HG03558 (cell line): Measurements from ENCODE around the gene LGALS8.

Source experiments
- ATAC-seq: cut with Tn5 transposase; IDR thresholded peaks from one replicate; pipeline ENCODE4 v1.9.1; 2021; ENCODE audit warnings: moderate number of reproducible peaks; ENCODE audit not compliant: unreplicated experiment; ENCODE audit errors: extremely low read depth

LGALS8 gene

DNA sequence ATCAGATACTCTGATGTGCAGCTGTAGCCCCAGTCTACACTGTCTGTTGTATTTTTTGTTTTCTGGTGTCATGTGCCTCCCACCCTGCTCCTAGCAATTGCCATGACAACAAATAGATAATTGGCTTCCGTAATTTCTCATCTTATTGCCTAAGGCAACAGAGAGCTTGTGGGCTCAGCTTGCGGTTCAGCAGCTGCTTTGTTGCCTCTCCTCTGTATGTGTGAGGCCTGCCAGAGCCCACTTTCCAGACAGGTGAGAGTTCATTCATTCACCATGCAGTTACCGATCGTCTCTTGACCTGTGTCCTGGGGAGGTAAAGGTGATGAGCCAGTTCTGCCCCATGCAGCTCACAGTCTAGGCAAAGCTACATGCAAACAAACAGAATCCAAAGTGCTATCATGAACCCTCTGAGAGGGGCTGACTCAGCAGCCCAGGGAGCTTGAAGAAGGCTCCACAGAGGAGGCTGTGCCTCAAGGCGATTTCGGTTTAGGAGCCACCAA lies 11.9 kb downstream of the LGALS8 start:
- ATAC-seq, result no peak

DNA sequence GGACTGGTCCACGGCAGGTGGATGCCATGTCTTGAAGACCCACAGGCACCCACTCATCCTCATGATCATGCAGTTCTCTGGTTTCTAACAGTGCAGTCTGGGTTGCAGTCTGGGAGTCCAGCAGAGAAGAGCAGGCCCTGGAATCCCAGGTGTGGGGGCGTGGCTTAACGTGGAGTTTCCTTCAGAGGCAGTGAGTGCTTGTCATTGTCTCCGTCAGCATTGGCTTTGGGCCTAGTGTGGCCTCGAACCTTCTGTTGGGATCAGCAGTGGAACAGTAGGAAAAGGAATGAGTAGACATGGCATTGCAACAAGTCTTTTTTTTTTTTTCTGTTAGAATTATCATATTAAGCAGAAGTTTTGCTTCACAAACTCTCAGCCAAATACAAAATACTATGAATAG lies 12.8 kb downstream of the LGALS8 start:
- no peak for ATAC-seq

DNA sequence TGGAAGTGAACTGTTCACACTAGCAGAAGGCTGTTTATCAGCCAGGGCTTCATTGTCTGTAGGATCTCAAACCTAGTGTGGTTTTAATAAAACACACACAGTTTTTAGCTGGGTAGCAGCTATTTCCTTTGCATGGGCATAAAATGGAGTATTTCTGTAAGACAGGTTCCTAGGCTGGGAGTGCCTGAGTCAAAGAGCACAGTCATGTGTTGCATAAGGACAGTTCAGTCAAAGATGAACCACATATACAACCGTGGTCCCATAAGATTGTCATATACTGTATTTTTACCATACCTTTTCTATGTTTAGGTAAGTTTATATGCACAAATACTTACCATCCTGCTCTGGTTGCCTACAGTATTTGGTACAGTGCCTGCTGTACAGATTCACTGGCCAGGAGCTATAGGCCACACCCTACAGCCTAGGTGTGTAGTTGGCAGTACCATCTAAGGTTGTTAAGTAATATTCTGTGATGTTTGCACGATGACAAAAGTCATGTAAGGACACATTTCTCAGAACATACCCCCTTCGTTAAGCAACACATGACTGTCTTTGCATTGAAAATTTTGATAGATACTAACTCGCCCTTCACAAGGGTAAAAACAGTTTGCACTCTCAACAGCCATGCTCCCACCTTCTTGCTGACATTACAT lies 17.2 kb downstream of the LGALS8 start:
- ATAC-seq, result no peak

DNA sequence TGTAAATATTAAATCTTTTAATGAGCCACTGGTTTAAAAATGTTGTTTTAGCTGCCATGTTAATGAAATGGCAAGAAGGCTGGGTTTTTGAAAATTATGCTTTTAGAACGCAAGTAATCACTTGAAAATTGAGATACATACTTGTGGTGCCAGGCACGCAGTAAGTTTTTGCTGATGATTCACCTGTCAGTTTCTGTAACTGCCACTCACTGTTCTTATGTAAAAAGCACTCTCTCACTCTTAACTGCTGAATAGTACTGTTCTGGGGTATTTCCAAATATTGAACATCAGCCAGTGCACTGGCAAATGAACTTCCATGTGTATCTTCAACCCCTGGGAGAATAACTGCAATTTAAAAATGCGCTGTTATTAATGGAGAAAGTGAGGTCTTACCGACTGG lies 17.9 kb downstream of the LGALS8 start:
- ATAC-seq, result no peak

DNA sequence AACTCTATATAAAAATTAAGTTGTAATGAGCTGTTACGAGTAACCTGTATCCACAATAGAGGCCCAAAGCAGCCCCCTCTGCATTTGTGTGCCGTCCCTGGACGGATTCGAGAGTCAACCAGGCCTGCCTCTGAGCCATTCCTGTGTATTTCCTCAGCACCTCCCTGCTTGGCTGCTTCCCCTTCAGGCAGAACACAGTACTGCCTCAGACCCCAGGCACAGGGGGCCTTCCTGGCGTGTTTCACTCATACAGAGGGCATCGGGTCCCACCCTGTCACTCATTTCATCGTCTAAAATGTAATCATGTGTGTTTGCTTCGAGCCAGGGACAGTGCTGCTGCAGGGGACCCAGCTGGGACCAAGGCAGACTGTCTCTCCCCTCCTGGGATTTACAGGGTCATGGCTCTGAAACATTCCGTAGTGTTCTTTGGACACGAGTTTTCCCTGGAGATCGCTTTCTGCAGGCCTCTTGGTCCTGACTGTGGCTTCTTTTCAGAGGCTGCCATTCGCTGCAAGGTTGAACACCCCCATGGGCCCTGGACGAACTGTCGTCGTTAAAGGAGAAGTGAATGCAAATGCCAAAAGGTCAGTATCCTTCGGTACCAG lies 19.4 kb downstream of the LGALS8 start:
- ATAC-seq, result no peak

DNA sequence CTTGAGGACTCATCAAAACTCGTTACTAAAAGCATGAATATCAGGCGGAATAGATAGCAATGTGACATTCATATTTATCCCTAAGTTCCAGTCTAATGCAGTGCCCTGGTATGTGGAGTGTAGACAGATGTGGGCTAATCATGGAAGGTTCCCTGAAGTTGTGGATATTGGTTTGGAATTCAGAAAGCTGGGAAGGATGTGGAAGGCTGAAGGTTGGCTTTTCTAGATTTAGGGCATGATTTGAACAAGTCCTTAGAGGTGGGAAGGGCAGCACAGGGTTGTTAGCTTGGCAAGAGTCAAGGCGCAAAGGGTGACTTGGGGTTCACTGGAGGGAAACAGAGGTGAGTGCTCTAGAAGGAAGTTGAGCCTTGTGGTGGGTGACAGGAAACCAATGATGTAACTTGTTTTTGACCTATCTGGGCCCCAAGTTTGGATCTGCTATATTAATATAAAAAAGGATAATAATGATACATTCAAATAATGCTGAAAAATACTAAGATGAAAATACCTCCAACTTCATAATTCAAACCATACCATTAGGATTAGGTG lies 21.9 kb downstream of the LGALS8 start:
- ATAC-seq, result no peak

DNA sequence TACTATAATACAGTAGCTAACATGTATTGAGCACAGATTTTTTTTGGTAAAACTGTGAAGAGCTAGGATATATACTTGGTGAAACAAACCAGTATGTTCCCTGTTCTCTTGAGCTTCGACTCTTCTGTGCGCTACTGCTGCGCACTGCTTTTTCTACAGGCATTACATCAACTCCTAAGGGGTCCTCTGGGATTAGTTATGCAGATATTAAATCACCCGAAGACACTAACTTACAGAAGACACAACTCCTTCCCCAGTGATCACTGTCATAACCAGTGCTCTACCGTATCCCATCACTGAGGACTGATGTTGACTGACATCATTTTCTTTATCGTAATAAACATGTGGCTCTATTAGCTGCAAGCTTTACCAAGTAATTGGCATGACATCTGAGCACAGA lies 24.7 kb downstream of the LGALS8 start:
- no peak for ATAC-seq

DNA sequence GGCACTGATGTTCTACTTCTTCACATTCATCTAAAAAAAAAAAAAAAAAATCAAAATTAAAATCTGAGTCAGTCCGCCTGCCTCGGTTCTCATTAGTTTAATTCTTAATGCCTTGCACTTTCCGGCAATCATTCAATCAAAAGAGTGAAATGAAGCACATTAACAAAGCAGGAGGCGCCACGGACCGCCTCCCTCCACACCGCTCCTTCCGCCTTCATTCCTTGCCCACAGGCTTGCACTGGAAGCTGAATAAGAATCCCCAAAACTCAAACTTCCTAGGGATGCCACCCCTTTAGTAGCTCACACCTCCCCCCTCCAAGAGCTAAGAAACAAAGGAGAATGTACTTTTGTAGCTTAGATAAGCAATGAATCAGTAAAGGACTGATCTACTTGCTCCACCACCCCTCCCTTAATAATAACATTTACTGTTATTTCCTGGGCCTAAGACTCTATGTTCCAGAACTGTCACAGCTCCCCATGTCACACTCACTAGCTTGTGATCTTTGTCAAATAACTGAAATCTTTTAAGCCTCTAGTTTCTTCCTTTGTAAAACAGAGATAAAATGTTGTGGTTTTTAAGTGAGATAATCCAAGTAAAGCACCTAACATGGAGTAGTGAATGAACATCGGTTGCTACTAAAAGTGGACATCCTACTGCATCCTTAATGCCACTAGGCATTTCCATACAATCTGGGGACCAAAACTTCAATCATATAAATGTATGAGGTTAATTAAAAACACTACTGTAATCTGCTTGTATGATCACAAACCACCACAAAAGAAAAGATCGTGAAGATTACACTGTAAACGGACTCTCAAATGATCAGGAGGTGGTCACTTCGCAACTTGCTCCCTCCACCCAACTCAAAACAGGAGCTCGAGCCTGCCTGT lies 27.4 kb downstream of the LGALS8 start:
- ATAC-seq, result no peak

DNA sequence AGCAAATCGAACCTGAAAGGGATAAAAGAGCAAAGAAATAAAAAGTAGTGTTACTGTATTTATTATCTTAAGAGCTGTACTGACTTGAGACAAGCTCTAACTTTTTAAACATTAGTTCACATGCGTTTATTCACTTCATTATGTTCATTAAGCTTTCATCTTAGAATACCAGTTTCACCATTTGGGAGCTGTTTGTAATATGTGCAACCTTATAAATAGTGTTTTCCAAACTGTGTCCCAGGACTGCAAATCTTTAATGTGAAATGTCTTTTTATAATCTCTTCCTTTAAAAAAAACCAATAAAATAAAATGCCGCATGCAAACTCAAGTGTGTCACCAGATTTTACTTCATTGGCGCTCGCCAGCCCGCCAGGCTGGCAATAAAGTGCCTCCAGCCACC lies 28.3 kb downstream of the LGALS8 start:
- ATAC-seq, result no peak

DNA sequence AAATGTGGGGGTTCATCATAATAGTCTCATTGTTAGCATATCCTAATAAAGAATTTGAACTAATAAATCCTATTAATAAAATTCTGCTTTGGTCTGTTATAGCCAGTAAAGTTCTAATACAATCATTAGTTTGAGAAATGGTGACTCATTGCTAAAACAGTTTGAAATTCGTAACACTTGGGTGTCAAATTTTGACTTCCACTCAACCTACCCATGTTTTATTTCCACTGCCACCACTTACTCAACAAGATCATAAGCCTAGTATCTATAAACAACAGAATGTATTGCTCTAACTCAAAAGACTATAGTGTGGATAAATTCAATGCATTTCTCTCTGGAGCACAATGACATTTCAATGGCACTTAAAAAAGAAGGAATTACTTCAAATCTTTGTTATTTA lies 29.1 kb downstream of the LGALS8 start:
- ATAC-seq, result no peak

DNA sequence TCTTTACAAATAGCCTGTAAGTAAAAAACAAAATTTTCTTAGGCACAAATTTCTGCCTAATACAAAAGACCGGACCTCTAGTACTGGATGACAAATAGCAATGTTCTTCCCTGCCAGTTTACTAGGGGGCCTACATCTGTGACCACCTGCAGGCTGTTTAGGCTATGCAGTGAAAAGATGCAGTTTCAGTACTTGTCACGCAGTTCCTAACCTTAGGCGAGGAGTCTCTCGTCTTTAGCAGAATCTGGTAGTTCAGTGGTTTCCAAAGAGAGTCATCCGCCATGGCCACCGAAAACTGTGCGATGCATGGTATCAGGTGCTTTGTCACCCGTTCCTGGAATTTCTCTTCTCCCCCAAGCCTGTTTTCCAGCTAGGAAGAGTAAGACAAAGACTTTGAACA lies 29.6 kb downstream of the LGALS8 start:
- ATAC-seq, result no peak

DNA sequence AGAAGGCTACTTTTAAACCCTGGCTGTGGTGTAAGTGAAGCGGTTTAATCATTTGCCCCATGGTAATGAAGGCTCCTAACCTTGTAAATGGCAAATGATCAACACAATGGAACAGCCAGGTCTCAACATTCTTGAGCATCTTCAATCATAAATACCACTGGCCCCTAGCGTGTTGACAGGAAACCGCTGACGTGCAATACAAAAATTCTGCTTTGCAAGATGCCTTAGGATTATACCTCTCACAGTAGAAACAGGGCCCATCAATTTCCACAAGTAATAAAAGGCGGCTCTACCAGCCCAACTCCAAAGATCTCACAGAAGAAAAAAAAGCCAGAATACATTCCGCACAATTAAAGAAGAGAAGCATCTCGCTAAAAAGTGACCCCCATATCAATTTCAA lies 32.8 kb downstream of the LGALS8 start:
- no peak for ATAC-seq

DNA sequence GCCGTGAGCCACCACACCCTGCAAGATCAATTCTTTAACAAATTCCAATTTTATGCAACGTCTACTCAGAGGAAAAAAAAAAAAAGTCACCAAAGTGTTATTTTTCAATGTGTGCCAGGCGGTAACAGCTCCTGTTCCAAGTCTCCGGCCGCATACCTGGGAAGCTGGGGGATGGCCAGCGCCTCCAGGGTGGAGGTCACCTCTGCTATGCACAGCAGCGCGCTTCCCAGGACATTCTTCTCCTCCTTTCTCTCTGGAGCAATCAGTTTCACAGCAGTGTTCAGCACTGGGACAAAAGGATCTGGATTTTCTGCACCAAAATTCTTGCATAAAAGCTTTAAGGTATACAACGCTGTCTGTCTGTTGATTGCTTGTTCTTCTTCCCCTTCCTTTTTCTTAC lies 34.3 kb downstream of the LGALS8 start:
- ATAC-seq, result no peak

DNA sequence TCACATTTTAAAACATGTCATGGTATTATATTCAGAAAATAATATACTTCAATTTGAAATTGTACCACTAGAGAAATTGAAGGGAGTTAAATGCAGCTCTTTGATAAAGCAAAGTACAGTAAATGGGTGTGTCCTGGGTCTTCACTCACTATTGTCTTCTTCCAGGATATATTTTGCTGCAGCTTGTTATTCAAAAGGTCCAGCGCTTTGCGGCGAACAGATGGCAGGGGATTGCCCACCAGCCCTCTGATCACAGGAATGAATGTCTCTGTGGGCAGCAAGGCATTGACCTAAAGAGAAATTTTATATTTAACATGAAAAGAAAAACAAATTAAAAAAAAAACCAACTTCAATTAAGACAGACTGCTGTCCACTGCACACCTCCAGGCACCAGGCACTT lies 35.1 kb downstream of the LGALS8 start:
- ATAC-seq, result no peak

DNA sequence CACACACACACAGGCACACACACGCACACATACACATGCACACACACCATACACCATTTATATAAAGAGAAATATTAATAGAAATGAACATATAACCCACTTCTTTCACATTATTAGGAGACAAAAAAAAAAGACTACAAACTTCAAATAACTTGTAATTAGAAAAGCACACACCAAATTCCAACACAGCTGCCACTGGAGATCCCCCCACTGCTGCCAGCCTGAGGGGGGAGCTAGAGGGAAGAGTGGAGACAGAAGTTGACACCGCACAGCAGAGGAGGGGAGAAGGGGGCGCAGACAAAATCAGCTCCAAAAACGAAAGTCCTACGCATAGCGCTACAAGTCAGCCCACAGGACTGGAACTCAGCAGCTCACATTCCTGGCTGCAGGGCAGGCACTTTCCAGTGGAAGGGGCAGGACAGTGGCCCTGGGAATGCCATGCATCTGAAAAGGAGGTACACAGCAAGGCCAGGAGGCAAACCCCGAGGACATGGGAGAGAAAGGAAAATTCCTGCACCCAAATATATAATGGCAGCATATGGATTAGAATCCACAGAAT lies 36.5 kb downstream of the LGALS8 start:
- no peak for ATAC-seq

DNA sequence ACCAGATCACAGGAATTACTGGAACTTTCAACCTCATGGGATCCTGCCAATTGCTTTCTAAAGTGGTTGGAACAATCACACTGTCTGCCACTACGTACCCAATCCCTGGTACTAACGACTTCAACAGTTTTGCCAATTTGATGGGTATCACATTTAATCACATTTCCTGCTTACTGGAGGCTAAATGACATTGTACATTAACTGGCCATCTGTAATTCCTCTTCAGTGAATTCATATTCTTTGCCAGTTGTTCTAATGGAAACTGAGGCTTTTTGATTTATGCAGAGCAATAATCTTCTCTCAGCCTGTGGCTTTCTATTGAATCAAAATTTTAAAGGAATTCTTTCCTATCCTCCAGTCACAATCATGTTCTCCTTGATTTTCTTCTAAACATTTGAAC lies 38.2 kb downstream of the LGALS8 start:
- ATAC-seq, result no peak

DNA sequence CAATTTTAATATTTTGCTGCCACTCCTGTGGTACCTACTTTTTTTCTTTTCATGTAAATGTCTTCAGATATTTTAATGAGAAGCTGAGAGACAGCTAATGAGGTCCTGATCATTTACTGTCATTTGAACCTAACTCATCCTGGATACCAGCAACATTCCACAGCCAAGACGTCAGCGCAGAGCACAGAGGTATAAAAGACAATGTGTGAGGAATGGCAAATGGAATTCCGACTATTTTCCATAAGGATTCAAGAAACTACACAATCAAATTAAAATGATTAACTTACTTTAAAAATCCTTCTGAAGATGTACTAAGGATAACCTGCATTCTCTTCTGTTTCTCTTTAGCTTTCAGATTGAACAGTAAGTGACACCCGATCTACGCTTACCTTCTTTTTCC lies 41.7 kb downstream of the LGALS8 start:
- ATAC-seq, result no peak

DNA sequence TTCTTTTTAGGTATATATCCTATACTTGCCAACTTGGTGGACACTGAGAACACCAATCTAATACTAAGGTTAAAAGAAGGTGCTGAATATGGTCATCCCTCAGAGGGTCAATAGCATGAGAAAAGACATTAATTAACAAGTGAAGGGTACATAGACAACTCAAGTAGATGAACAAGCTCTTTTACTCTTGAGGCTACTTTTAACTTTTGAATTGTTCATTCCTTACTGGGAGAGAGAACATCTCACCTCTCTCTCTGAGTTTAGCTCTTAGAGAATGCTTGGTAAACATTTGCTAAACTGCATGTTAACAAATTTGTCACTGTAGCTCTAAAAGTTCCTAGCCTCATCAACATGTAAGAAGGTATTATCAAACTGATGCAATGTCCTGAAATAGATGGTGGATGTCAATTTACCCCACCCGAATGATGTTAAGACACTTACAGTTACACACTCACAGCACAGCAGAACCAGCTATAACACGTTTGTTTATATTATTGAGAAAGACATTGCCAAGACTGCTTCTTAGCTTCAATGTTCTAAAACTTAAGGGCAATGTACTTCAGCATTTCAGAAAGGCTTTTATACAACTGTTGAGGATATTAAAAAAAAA lies 44.6 kb downstream of the LGALS8 start:
- ATAC-seq, result no peak

DNA sequence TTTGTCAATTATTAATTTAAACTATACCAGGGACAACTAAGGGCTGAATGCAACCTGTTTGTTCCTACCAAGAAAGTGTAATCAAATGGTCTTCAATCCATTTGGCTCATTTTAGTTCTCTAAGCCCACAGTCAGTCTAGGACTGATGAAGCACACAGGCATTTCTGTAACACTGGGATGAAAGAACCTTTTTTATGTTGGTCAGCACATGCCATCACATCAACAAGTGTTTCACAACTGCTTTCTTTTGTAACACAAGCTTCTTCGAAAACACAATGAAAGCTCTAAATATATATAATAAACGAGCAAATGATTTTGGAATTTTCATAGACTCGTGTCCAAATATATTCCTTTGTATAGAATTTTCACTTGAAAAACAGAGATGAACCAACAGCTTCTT lies 51.7 kb downstream of the LGALS8 start:
- no peak for ATAC-seq

DNA sequence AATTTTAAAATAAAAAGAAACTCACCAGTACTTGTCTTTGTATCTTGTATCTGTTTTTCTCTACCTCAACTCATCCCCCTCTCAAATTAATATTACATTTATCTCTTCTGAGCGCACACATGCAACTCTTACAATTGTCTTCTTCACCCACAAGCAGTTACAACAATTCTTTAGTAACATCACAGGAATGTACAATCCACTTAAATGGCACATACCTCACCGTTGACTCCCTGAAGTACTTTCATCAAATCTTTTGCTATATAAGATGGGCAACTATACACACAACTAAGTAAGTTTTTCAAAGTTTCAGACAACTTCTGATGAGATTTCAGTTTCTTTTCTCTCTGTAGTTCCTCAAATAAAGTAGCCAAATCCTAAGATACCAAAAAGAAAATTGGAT lies 52.2 kb downstream of the LGALS8 start:
- no peak for ATAC-seq
